NCI-H82 treated with DMSO at 0.1 percent for 48 hours (cell line): Measurements from ENCODE around the gene SCAI.
A peak's percentile ranks its signal among the peaks of the same experiment; 100 is the strongest.
"Not testable (repeated sequence)": the region's sequence is repeated elsewhere in the genome, so short reads cannot be mapped to it uniquely, and the experiment has no call there.

Experiments used
- DNase-seq: peaks from one replicate; lab custom pipeline; 2025; ENCODE audit not compliant: unreplicated experiment; lab: John Stamatoyannopoulos, UW

The SCAI gene

GRCh38 chr9:124950050-124950718 is 193.1 kb downstream of the SCAI start:
- DNase-seq = no peak

GRCh38 chr9:124949387-124949786 is 193.9 kb downstream of the SCAI start:
- DNase-seq = no peak

DNA sequence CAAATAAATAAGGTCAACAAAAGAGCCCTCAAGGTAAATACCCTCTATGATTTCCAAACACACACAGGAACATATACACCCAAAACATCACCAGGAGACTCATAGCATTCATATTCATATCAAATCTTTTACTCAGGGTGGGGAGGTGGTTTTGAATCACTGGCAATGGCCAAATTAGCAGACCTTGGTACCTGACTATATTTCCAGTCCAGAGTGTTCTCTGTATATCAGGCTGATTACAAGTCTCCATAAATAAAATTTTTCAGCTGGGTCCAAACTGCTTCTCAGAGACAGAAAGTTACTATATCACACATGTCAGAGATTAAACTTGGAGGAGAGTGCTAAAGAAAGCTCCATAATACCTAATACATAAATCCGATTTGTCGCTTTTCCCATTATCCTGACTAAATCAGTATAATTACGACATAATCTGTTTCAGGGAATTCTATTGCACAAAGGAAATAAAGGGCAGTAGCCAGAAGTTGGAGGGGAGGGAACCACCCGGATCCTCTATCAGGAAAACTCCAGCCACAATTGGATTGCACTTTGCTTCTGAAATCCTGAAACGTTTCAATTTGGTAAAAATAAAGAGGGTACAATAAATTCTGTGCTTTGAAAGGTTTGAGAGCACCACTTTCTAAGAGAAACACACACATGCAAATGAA is 195.5 kb downstream of the SCAI start:
- peak; percentile 87 for DNase-seq

DNA sequence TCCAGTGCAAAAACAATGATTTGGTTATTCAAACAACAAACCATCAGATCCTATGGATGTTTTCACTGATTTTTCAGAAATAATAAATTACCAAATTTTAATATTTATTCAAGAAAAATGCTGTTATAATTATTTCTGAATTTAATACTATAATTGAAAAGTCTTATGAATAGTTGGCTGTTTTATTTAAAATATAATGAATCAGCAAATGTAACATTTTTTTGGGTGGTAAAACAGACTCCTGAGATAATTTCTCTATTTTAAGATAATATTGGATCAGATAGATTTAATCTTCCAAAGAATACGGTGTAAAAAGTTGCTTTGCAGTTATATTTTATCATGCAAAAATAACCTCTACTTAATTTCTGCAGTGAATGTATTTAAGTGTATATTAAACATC is 197.2 kb downstream of the SCAI start:
- no peak for DNase-seq

DNA sequence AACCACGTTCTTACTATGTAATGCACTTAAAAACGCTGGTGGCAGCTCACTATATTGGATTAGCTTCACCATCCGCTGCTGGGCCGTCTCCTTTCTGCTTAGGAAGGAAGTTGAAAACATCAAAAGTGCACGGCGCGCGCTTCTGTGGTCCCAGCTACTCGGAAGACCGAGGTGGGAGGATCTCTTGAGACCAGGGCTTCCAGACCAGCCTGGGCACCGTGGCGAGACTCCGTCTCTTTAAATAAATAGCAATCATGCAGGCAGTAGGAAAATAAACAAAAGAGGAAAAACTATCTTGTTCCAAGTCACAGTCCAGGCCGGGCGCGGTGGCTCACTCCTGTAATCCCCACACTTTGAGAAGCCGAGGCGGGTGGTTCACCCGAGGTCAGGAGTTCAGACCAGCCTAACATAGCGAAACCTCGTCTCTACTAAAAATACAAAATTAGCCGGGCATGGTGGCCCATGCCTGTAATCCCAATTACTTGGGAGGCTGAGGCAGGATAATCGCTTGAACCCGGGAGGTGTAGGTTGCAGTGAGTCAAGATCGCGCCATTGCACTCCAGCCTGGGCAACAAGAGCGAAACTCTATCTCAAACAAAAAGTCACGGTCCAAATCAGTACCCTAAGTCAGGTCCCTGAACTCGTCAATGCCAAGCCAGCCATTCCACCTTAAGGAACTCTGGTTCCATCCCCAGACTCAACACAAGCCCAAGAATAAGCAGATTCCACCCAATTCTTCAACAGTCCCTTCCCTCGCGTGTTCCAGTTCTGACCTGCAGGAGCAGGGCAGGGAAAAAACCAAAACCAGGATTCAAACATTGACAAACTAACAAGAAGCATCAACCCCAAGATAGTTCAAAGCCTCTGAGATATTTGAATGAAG is 201.4 kb downstream of the SCAI start:
- DNase-seq = peak; percentile 50

- peak; percentile 72 for DNase-seq
Observed at GRCh38 chr9:124940894-124941678, 202.2 kb downstream of the SCAI start, which contains the start of gene GOLGA1. Gene GOLGA1, minus strand, starts transcription at chr9:124941083. Its CDS starts 2,372 bp downstream, at chr9:124938711.

GRCh38 chr9:124940521-124940893 is 202.8 kb downstream of the SCAI start:
- no peak for DNase-seq

DNA sequence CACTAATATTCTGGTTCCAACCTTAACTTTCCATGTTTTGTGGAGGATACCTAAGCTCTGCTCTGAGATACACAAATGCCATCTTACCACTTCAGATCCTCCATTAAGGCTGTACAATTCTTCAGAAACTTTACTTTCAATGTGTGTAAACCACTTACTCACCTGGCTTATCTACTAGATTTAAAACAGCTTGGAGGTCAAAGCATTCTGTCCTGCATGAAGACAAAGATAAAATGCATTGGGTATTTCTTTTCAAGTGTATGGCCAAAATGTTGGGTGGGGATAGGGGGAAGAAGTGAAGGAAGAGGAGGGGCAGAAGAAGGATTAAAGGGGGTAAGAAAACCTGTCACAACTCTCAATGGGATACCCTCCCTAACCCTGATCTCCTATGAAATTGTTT is 203.4 kb downstream of the SCAI start:
- no peak for DNase-seq

DNA sequence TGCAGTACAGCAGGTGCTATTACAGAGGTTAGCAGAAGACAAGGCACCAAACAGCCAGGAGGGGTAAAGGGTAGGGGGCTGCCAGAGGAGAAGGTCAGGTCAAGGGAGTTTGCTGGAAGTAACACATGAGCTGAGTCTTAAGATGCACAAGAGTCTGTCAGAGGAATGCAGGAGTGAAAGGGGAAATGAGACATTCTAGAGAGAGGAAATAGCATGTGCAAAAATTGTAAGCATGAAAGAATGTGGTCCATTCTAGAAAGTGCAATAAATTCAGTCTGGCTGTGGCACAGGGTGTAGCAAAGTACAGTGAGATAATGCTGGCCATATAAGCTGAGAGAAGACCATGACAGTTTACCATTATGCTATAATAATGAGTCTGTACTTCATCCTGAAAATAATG is 209.0 kb downstream of the SCAI start:
- DNase-seq = no peak

GRCh38 chr9:124932333-124932732 is 211.0 kb downstream of the SCAI start:
- peak; percentile 43 for DNase-seq

DNA sequence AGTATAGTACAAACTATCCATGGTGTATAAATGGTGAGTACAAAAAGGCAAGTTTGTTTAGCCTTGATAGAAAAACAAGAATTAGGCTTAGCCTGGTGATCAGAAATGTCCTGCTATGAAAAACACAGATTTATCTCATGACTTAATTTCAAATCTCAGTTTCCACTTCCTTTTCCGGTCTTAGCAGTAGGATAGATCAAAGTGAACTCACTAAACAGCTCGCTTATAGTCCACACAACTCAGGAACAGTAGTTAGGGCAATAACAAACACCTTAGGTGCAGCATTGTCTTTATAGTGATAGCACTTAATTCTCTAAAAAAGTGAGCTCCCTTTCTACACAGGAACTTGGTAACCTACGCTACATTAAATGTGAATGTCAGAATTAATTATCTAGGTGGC is 213.9 kb downstream of the SCAI start:
- no peak for DNase-seq

DNA sequence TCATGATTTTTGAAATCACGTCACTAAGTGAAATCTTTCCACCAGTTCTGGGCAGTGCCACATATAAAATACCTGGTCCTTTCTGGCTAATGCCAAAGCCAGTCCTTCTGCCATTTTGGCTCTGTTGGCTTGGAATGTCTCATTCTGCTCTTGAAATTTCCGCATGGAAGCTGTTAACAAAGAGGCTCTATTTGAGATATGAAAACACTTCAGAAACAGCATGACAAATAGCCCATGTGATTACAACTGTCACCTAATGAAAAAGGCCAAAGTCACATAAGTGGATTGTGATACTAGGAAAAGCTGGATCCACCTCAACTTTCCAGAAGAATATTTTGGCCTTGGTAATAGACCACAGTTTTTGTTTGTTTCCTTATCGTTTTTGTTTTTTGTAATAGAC is 215.2 kb downstream of the SCAI start:
- no peak for DNase-seq

DNA sequence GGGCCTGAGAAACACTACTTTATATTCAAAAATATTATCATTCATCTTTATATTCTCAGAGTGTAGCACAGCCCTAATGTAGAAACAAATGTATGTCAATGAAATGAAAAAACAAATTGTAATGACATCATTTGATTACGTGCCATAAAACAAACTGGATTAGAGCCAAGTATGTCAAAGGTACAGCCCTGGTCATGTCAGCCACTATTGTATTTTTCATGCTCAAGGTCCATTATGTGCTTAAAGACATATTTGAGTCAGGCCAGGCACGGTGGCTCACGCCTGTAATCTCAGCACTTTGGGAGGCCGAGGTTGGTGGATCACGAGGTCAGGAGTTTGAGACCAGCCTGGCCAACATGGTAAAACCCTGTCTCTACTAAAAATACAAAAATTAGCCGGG is 222.9 kb downstream of the SCAI start:
- DNase-seq = not testable (repeated sequence)

DNA sequence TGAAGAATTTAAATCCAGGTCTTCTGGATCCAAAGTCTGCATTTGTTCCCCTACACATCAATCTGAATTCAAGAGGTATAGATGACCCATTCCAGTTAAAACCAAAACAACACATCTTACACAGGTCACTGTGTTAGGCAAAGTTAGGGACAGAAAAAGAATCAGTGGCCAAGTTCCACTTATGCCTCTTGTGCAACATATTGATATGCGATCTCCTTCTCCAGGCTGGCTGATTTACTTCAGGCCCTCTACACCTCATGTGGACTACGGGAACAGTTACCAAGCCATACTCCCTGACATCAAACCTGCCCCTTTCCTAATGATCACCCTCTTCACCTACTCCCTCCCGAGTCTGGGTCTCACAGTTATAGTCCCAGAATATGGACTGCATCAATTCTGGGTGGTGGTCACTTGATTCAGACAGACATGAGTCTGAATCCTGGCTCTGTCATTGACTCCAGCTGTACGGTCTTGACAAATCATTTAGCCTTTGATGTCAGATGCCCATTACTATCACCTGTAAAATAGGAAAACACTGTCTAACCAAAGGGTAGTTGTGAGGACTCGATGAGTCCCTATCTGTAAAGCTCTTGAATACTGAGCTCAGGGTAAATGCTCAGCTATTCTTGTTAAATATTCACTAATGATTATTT is 228.4 kb downstream of the SCAI start:
- no peak for DNase-seq

DNA sequence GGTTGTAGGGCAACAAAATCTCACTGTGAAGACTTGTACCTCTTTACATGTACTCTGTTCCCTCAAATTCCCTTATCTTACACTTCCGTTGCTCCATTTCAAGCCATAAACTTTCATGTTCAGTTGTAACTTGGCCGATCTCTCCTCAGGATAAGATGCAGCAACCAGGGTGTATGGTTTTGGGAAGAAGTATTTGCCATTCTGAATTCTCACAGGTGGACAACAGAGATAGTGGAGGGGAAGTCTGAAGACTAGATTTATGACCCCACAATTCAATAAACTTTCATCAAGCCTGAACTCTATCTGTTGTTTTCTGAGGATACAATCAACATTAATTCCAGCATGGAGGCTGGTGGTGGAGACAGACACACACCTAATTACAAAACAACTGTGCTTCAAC is 229.9 kb downstream of the SCAI start:
- no peak for DNase-seq

DNA sequence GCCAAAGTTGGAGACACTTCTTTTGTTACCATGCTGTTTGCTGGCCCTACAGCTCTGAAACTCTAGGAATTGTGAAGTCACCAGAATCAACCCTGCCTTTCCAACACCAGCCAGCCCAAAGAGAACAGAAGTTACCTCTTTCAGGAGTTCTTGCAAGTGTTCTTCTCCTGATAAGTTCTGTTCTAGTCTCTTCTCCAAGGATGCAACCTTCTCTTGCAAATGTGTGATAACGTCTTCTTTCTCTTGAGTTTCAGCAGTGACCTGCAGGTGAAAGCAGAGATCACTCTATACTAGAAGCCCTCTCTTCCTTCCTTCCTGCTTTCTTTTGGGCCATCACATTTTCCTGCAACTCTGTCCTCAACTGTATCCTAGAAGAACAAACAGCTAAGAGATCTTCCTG is 231.6 kb downstream of the SCAI start:
- no peak for DNase-seq

- DNase-seq = no peak
Observed at GRCh38 chr9:124908098-124908497, 235.2 kb downstream of the SCAI start.

DNA sequence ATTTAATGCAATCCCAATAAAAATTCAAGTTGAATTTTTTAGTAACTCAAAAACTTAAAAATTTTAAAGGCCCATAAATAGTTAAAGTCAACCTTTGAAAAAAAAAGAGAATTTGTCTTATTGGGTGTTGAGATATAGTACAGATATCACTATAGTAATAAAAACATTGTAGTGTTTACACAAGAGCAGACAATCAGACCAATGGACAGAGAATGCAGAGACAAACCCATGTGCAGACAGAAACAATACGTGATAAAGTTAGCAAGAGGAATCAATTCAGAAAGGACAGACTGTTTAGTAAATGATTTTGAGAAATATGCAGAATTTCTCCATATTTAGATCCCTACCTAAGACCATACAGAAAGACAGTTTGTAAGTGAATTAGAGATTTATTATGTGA is 236.4 kb downstream of the SCAI start:
- DNase-seq = no peak

GRCh38 chr9:124899845-124900244 is 243.5 kb downstream of the SCAI start:
- DNase-seq = no peak

DNA sequence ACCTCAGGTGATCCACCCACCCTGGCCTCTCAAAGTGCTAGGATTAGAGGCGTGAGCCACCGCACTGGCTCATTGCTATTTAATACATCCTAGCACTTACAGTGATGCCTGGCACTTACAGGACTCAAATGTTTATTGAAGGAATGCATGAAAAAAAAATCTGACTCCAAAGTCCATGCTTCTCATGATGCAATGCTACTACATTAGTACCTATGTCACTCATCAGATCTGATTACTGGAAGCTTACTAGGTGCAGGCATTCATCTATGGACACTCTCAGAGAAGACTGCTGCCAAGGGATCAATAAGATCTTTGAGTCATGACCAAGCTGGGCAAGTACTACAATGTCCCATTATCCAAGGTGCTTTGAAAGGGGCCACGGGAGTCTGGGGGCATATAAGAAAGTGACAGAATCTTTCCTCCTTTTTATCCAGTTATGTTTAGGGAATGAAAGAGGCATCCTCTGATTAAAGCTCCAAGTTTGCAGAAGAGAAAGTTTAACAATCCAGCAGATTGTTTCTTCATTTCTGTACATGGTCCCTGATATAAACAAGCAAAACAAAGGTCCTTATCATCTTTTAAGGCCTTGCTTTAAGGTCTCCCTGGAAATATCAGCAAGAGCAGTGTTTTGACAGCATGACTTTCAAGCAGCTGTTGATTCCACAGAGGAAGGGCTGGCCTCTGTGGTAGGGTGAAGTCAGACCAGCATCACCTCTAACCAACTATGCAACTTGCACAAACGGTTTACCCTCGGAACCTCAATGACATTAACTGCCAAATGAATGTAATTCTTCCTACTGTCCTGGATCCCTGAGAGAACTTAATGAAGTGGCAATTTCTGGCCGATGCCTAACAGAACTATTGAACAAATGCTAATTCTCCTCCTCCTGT is 245.5 kb downstream of the SCAI start:
- no peak for DNase-seq
